HG02852 (cell line): ENCODE results near the gene PACS2.
"Not testable (repeated sequence)": the region's sequence is repeated elsewhere in the genome, so short reads cannot be mapped to it uniquely, and the experiment has no call there.

ENCODE experiments used
- ATAC-seq: cut with Tn5 transposase; IDR thresholded peaks from one replicate; pipeline ENCODE4 v1.9.1; 2021; ENCODE audit warnings: mild to moderate bottlenecking, moderate library complexity; ENCODE audit not compliant: unreplicated experiment

The PACS2 gene

DNA sequence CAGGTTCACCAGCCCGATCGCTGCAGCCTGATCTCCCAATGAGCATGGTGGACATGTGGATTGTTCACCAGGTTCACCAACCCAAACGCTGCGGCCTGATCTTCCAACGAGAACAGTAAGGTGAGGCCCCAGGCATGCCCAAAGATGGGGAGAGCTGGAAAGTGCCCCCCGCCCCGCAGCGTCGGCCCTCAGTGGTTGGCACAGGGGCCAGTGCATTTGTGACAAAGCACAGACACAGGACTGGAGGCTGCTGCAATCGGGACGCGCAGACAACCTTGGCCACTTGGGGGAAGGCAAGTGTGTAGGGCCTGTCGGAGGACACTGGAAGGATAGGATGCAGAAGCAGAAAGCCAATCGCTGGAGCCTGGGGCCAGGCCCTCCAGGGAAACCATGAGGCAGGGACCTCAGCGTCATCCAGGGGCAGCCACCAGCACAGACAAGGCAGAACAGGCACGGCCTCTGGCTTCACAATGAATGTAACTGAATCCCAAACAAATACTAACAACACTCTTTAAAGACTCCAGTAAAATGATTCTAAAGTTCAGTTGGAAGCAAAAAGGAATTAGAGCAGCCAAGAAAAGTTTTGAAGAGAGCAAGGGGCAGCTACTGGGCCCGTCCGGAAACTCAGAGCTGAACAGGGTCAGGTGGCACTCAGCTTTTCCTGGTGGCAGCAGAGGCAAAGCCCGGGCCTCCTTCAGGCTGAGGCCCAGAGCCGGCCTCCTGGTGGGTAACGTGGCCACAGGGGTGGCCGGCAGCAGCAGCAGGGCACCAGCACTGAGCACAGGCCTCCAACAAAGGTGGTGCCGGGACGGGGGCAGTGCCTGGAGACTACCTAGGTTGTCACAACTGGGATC is 27.1 kb upstream of the PACS2 start:
- ATAC-seq: no peak

DNA sequence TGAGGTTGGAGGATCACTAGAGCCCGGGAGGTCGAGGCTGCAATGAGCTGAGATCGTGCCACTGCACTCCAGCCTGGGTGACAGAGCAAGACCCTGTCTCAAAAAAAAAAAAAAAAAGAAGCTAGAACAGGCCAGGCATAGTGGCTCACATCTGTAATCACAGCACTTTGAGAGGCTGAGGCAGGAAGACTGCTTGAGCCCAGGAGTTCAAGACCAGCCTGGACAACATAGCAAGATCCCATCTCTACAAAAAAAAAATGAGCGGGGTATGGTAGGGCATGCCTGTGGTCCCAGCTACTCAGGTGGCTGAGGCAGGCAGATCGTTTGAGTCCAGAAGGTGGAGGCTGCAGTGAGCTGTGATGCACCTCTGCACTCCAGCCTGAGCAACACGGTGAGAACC is 25.6 kb upstream of the PACS2 start:
- not testable (repeated sequence) for ATAC-seq

- ATAC-seq: no peak
Observed at GRCh38 chr14:105290621-105291346, 23.8 kb upstream of the PACS2 start.

DNA sequence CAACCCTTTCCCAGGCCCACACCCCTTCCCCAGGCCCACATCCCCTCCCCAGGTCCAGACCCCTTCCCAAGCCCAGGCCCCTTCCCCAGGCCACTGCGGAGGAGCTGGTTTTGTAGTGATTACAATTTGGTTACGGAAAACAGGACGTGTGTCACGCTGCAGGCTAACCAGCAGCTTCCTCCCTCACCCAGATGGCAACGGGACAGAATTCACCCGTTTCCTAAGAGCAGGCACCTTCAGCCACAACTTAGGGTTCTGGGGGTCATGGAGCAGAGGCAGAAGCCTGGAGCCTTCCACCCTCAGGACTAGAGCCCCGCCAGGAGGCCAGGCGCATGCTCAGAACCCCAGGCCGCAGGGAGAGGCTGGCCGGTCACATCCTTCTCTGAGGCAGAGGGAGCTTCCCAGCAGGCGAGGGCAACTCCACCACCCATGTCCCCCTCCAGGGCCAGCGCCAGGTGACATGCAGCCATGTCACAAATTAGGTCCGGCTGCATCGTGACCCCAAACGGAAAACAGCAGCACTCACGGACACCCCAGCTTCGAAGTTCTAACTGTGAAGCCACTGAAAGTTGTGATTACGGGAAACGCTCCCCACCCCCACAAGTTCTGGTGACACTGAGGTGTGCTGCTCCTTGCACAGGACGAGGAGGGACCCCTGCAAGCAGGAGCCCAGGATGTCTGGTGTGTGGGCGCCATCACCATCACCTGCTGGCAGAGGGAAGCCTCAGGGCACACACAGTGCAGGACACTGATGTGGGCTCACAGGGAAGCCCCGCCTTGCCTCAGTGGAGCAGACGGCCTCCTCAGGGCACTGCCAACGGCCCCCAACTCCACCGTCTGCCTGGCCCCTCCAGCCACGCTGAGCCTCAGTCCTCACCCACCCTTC is 21.5 kb upstream of the PACS2 start:
- no peak for ATAC-seq

- no peak for ATAC-seq
Observed at GRCh38 chr14:105294142-105294597, 20.4 kb upstream of the PACS2 start.

DNA sequence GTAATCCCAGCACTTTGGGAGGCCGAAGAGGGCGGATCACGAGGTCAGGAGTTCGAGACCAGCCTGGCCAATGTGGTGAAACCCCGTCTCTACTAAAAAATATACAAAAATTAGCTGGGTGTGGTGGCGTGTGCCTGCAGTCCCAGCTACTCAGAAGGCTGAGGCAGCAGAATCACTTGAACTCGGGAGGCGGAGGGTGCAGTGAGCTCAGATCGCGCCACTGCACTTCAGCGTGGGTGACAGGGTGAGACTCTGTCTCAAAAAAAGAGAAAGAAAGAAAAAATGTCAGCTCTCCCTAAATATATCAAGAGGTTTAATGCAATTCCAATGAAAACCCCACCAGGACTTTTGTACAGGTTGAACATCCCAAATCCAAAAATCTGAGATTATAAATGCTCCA is 17.2 kb upstream of the PACS2 start:
- ATAC-seq: not testable (repeated sequence)

- ATAC-seq: peak; percentile 27
Observed at GRCh38 chr14:105299654-105300541, 14.7 kb upstream of the PACS2 start.

DNA sequence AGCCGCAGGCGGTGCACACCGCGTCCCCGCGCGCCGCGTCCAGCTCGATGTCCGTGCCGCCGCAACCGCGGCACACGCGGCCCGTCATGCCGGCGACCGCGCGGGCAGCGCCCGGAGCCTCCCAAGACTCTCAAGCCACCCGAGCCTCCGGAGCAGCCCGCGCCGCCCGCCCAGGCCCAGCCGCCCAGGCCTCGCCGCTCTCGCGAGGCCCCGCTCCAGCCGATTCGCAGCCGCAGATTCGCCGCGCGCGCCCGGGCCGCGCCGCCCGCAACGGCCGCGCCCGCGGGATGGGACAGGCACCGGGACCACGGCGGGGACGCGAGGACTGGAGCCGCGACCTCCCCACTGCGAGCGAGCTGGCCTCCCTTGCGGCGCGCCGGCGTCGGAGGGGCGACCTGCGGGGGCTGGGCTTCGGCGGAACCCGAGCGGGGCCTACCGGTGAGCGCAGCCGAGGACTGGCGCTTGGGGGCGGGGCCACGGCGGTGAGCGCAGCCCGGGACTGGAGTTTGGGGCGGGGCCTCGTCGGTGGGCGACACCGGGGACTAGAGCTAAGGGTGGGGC is 13.9 kb upstream of the PACS2 start, which contains the start of gene BRF1:
TSS of gene BRF1 (minus strand) at position 460 of the 561 bp plus-strand sequence. CDS start at position 88, 372 bp downstream.
- ATAC-seq: peak; percentile 81

DNA sequence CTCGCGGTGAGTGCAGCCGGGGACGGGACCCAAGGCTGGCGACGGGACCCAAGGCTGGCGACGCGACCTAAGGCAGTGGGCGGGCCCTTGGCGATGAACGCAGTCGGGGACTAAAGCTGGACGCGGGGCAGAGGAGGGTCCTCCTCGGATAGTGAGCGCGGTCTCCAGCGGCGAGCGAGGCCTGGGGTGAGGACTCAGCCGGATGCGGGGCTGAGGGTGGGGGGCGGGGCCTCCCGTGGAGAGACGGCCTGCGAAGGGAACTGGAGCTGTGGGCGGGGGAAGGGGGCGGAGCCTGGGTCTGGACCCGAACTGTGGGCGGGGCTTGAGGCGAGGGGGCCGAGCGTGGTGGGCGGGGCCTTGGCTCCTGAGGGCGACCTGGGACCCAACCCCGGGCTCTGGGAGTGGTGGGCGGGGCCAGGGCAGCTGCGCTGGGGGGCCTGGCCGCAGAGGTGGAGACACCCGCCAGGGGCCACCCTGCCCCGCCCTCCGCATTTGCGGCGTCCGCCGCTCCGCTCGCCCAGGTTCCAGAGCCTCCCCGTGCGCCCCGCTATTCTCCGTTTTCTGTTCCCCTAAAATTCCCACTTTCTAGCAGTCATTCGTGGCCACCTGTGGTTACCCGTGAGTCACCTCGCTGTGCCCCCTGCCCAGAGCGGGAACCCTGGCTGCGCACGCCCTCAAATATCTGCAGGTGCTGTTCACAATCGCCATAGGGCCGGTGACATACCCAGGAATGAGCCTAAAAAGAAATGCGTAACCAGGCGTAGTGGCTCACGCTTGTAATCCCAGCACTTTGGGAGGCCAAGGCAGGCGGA is 13.2 kb upstream of the PACS2 start:
- ATAC-seq: peak; percentile 51

DNA sequence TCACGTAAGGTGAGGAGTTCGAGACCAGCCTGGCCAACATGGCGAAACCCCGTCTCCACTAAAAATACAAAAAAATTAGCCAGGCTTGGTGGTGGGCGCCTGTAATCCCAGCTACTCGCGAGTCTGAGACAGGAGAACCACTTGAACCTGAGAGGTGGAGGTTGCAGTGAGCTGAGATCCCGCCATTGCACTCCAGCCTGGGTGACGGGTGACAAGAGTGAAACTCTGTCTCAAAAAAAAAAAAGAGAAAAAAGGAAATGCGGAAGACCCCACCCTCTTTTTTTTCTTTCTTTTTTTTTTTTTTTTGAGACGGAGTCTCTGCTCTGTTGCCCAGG is 12.7 kb upstream of the PACS2 start:
- not testable (repeated sequence) for ATAC-seq

- no peak for ATAC-seq
Observed at GRCh38 chr14:105303949-105304348, 10.6 kb upstream of the PACS2 start.

- ATAC-seq: no peak
Observed at GRCh38 chr14:105304565-105304964, 10.0 kb upstream of the PACS2 start.

DNA sequence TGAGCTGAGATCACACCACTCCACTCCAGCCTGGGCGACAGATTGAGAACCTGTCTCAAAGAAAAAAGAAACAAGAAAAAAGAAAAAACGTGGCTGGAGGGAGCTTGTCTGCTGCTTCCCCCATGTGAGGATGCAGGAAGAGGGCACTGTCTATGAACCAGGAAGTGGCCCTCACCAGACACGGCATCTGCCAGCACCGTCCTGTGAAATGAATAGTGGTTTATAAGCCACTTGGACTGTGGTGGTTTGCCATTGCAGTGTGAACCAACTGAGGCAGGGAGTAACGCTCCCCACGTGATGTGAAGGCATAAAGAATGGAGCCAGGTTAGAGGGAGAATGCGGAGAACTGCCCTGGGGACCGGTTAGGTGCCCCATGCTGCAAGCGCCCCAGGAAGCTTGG is 9.2 kb upstream of the PACS2 start:
- no peak for ATAC-seq

DNA sequence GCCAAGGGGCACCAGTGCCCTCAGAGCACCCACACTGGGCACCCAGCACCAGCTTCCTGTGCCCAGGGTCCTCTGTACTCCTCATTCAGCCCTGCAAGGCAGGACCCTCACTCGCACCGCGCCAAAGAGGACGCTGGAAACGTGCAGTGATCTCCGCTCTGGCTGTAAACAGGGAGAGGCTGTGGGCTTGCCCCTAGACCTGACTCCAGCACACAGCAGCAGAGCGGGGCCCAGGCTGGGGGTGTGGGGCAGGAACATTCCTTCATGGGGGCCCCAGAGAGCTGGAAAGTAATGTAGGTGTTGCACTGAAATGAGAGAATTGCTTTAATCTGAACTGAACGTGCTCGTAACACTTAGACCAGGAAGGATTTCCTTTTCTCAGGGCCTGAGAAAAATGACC is 8.8 kb upstream of the PACS2 start:
- no peak for ATAC-seq

GRCh38 chr14:105307052-105307727 is 7.4 kb upstream of the PACS2 start:
- no peak for ATAC-seq

- ATAC-seq: no peak
Observed at GRCh38 chr14:105309371-105309770, 5.2 kb upstream of the PACS2 start.

DNA sequence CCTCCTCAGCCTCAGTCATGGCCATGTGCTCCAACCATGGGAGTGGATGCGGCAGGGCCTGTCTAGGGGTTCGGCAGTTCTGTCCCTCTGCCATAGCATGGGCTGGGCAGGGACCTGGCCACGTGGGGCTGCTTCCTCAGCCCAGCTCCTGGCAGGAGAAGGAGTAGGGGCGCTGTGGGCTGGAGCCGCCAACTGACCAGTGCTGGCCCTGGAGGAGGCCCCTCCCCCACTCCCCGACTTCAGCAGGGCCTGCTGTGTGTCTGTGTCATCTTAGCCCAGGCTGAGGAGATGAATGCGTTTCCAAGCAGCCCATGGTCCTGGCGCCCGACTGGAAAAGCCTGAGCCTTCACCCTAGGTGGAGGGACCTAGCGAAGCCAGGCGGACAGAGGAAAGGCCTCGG is 2.7 kb upstream of the PACS2 start:
- ATAC-seq: no peak

DNA sequence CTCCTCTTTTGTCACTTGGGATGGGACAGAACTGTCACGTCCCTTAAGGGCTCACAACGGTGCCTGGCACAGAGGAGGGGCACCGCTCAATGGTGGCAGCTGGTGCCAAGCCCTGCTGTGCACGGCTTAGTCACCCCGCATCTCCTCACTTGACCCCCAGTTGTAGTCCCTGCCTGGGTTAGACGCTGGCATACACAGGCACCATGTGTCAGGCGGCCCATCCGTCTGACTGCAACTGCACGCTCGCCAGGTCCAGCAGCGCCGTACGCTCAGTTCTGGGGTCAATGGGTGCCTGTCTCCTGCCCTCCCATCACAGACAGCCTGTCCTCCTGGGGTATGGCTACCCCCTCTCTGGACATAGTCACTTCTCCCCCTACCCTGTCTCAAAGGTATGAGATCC is 1.6 kb upstream of the PACS2 start:
- no peak for ATAC-seq
